HepG2 (cell line): ENCODE measurements around the gene ZNF75A. TPM values are rescaled to one million over a fixed set of nuclear protein-coding genes. Genes with fewer than 3 reads are reported as not detected.
A peak's percentile ranks its signal among the peaks of the same experiment; 100 is the strongest.

Source experiments
- AHDC1 ChIP-seq: sonication (generic); formaldehyde crosslinking; IDR thresholded peaks from 2 replicates; pipeline ENCODE4 v1.5.1; 2020; ENCODE audit warnings: mild to moderate bottlenecking, missing genetic modification reagents, borderline replicate concordance
- ARNT ChIP-seq: fragments of 450-650 bp; IDR thresholded peaks from 2 replicates; pipeline ENCODE4 v1.6.1; 2017
- ARNTL ChIP-seq: sonication (generic); formaldehyde crosslinking; IDR thresholded peaks from 2 replicates; pipeline ENCODE4 v1.4.0; 2020; ENCODE audit warnings: mild to moderate bottlenecking, missing genetic modification reagents
- BHLHE40 ChIP-seq: IDR thresholded peaks from 2 replicates; pipeline ENCODE4 v1.6.1; 2011; ENCODE audit warnings: low read length, improper control_type of control experiment
- ERF ChIP-seq: IDR thresholded peaks from 2 replicates; pipeline ENCODE4 v1.6.1; 2018; ENCODE audit warnings: missing biosample characterization, missing genetic modification reagents
- KDM5A ChIP-seq: fragments of 200-600 bp; sonication (generic); IDR thresholded peaks from 2 replicates; pipeline ENCODE4 v1.7.0; 2018; ENCODE audit warnings: antibody characterized with exemption, mild to moderate bottlenecking, low read length, borderline replicate concordance
- MBNL3 ChIP-seq: fragments of 250-450 bp; sonication (Bioruptor Pico); conservative IDR thresholded peaks from 2 replicates; pipeline ENCODE4 v1.8.0; 2022; ENCODE audit warnings: mild to moderate bottlenecking, inconsistent platforms
- MIER2 ChIP-seq: IDR thresholded peaks from 2 replicates; pipeline ENCODE4 v1.6.1; 2016; ENCODE audit warnings: missing biosample characterization, missing genetic modification reagents
- TFAP4 ChIP-seq: sonication (generic); IDR thresholded peaks from 2 replicates; pipeline ENCODE4 v1.6.1; 2016; ENCODE audit warnings: low read depth, borderline replicate concordance
- XRCC5 ChIP-seq: fragments of 200-400 bp; formaldehyde crosslinking; optimal IDR thresholded peaks from 2 replicates; pipeline ENCODE3; 2017; ENCODE audit warnings: mild to moderate bottlenecking, low read length
- ZBTB20 ChIP-seq: sonication (generic); formaldehyde crosslinking; IDR thresholded peaks from 2 replicates; pipeline ENCODE4 v1.8.1; 2023; ENCODE audit warnings: missing genetic modification reagents, low read depth, mild to moderate bottlenecking, borderline replicate concordance
- ZFP36 ChIP-seq: fragments of 150-350 bp; IDR thresholded peaks from 2 replicates; pipeline ENCODE4 v1.6.1; 2018; ENCODE audit warnings: borderline replicate concordance, low read length, low read depth; ENCODE audit not compliant: partially characterized antibody
- ZNF441 ChIP-seq: sonication (generic); formaldehyde crosslinking; IDR thresholded peaks from 2 replicates; pipeline ENCODE4 v1.7.0; 2021; ENCODE audit warnings: missing genetic modification reagents, borderline replicate concordance
- ZNF484 ChIP-seq: sonication (generic); formaldehyde crosslinking; IDR thresholded peaks from 2 replicates; pipeline ENCODE4 v1.5.1; 2020; ENCODE audit warnings: mild to moderate bottlenecking, low read depth, missing genetic modification reagents, borderline replicate concordance
- ZNF800 ChIP-seq: sonication (generic); formaldehyde crosslinking; IDR thresholded peaks from 2 replicates; pipeline ENCODE4 v1.4.0; 2020; ENCODE audit warnings: missing genetic modification reagents
- ZSCAN9 ChIP-seq: IDR thresholded peaks from 2 replicates; pipeline ENCODE4 v1.6.1; 2016; ENCODE audit warnings: borderline replicate concordance
- ZXDC ChIP-seq: sonication (generic); formaldehyde crosslinking; IDR thresholded peaks from 2 replicates; pipeline ENCODE4 v1.5.0; 2020; ENCODE audit warnings: mild to moderate bottlenecking, missing genetic modification reagents
- polyA plus RNA-seq, 8 experiments: library from polyadenylated mRNA; depleted of rRNA in 3 of 8; stranded (reverse) in 7 of 8; unstranded in 1 of 8; fragments of >200 nt; fragmentation: Illumina TruSeq in 4 of 8; extraction: Trizol in 4 of 8; gene quantifications; 2 replicates each; pipeline versions ENCODE4 v1.2.1 to v1.2.3, GENCODE V29; 2011 to 2016; ENCODE audit warnings: low read depth in 4 of 8, missing spikeins in 1 of 8, mixed read lengths in 1 of 8; ENCODE audit not compliant: insufficient read depth in 1 of 8
- total RNA-seq, 5 experiments: library from RNA; depleted of rRNA; stranded (reverse); fragments of >200 nt; fragmentation: Illumina TruSeq; extraction: Trizol; gene quantifications; 2 replicates each; pipeline ENCODE4 v1.2.3, GENCODE V29; 2016; ENCODE audit warnings: low read depth in 1 of 5

ZNF75A gene
- total and polyA plus RNA-seq, 2 of the 13 experiments (the other 11 are each of a cell fraction or from before 2014, with no cell fraction given), result 1.4 to 2.1 TPM

- TF ChIP-seq ZNF441 (CRISPR knock-in tag) (peak; percentile 1; the same call in 1 of the 2 replicates), ZNF800 (peak; percentile 12; the same call in 1 of the 2 replicates), KDM5A (no peak; the same call in 1 of the 2 replicates), XRCC5 (peak; percentile 13), MBNL3 (CRISPR knock-in tag) (no peak), AHDC1 (no peak), TFAP4 (peak; percentile 20; the same call in 1 of the 2 replicates), ARNTL (CRISPR knock-in tag) (peak; percentile 93), ERF (CRISPR knock-in tag) (peak; percentile 11; the same call in 1 of the 2 replicates), ZFP36 (no peak), ZNF484 (CRISPR knock-in tag) (no peak), ZBTB20 (CRISPR knock-in tag) (no peak; the same call in 1 of the 2 replicates), ZSCAN9 (CRISPR knock-in tag) (no peak), ZXDC (CRISPR knock-in tag) (peak; percentile 56; the same call in 1 of the 2 replicates), MIER2 (CRISPR knock-in tag) (no peak), ARNT (no peak), BHLHE40 (peak; percentile 99)
Observed at GRCh38 chr16:3282730-3283542, 22.4 kb upstream of the ZNF75A start, which contains the start of gene ZNF263 (continued).
